GM12875 (cell line): ENCODE measurements around the gene ERICH2.

Experiments
- H3K4me3 ChIP-seq: one replicate; pipeline ENCODE4 v1.5.1; 2011; ENCODE audit warnings: low read depth, low read length, control low read depth
- TF ChIP-seq, protein P1 (sequence below): IDR thresholded peaks from 2 replicates; pipeline ENCODE4 v1.5.1; 2011; ENCODE audit warnings: low read depth, mild to moderate bottlenecking, control low read depth, inconsistent platforms, low read length, moderate library complexity, borderline replicate concordance; ENCODE audit not compliant: insufficient read depth

Gene ERICH2

GRCh38 chr2:170818036-170818751 is 48.0 kb downstream of the ERICH2 start:
- H3K4me3 ChIP-seq = no peak overlapping the region

DNA sequence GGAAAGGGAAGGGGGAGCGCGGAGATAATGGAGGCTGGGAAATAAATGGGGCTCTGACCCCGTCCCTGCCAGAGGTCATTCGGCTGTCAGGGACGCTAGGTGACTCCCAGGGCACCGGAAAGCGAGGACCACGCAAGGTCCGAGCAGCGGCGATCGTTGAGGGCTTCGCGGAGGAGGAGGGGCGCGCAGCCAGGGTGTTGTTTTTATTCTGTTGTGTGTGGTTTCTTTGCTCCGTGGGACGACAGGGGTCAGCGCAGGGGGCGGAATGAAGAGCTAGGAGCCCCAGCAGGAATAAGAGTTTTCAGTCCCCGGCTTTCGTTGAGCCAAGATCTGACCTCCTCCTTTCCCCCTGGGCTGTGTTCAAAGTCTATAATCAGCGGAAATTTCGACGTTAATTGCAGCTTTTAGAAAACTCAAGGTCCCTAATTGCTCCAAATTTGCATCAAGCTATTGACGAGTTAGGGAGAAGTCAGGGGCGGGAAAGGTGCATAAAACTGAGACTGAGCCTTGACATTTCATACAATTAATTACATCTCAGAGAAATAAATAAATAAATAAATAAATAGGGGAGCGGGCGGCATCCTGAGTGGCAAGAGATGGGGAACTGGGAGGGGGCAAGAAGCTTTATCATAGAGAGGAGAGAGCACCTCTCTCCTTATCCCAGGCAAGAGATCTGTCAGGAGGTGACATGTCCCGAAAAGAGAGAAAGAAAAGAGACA is 48.7 kb downstream of the ERICH2 start:
- no peak overlapping the region for H3K4me3 ChIP-seq
- TF ChIP-seq, protein P1, sequence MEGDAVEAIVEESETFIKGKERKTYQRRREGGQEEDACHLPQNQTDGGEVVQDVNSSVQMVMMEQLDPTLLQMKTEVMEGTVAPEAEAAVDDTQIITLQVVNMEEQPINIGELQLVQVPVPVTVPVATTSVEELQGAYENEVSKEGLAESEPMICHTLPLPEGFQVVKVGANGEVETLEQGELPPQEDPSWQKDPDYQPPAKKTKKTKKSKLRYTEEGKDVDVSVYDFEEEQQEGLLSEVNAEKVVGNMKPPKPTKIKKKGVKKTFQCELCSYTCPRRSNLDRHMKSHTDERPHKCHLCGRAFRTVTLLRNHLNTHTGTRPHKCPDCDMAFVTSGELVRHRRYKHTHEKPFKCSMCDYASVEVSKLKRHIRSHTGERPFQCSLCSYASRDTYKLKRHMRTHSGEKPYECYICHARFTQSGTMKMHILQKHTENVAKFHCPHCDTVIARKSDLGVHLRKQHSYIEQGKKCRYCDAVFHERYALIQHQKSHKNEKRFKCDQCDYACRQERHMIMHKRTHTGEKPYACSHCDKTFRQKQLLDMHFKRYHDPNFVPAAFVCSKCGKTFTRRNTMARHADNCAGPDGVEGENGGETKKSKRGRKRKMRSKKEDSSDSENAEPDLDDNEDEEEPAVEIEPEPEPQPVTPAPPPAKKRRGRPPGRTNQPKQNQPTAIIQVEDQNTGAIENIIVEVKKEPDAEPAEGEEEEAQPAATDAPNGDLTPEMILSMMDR = no peak

More at GRCh38 chr2:170818036-170818751, 48.0 kb downstream of the ERICH2 start:
- TF ChIP-seq, protein P1 = no peak

- no peak overlapping the region for H3K4me3 ChIP-seq
Measured at GRCh38 chr2:170819680-170820664, 49.8 kb downstream of the ERICH2 start.

DNA sequence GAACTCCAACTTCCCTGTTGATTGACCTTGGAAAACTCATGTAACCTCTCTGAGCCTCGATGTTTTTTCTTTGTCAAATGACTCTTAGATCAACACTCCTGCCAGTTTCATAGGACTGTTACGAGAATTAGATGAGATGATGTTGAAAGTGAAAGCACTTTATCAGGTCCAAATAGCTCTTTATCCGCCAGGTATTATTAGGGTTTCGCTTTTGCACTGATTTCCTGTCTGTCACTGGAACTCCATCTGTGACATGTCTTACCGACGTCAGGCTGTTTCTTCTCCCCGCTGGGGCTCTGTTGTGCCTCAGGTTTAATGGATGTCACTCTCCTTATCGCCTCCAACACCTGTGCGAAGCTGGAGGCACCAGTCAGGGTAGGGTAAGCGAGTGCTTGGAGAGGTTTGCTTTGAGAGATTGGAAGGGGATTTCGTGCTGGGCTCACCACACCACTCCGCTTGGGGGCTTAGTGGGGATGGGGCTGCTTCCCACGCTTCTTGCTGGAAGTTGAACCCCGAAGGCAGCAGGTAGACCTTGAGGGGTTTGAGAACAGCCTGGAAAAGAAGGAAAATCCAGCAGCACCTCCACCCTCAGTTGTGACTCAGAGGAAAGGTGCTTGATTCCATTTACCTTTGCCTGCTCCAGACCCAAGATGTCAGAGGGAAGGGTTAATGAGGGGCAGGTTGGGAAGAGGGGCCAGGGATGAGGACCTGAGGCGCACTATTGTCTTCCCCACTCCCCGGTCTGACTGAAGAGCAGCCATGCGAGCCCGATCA is 50.8 kb downstream of the ERICH2 start:
- no peak overlapping the region for H3K4me3 ChIP-seq
- TF ChIP-seq, protein P1 = no peak

More at GRCh38 chr2:170819680-170820664, 49.8 kb downstream of the ERICH2 start:
- TF ChIP-seq, protein P1 = no peak

DNA sequence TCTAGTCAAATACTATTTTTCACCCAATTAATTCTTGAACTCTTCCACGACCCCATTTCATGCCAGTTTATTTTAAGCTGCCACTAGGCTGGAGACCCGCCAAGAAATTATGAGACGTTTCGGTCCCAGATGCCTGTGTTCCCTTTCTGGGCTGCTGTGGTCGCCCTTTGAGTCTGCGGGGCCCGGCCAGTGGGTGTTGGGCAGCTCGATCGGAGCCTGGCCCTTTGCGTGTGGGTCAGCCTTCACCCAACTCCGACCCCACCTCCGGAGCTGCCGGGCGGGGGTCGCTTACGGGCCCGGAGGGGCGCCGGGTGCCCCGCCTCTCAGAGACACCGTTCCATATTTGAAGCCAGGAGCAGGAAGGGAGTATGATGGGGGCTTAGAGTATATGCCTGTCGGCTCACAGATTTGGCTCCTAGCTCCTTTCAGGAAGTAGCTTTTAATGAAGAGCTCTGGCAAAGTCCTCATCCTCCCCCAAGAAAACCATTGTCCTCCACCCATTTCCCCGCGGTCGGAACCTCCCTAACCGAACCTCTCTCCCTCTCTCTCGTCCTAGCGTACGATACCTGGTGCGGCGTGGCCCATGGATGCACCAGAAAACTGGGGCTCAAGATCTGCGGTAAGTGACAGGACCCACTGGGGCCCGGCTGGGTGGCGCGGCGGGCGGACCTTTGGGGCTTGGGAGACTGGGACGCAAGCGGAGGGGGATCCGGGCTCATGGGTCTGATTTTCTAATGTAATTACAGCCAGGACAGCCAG is 51.5 kb downstream of the ERICH2 start:
- H3K4me3 ChIP-seq = no peak overlapping the region
- TF ChIP-seq, protein P1 = no peak
